Gastrocnemius medialis (tissue), 4 donors: ENCODE measurements around the gene NECTIN1.

Source experiments
- POLR2A ChIP-seq, 2 donors: fragments of 450-650 bp; IDR thresholded peaks; one replicate each; pipeline ENCODE4 v1.6.1; 2017; ENCODE audit warnings: antibody characterized with exemption in 2 of 2, mild to moderate bottlenecking in 2 of 2, moderate library complexity in 2 of 2
- TF ChIP-seq, protein P1 (sequence below), 5 experiments: fragments of 450-650 bp in 3 of 5; fragments of 200-600 bp in 2 of 5; sonication (generic) in 2 of 5; IDR thresholded peaks in 4 of 5; conservative IDR thresholded peaks in 1 of 5; 1 replicate in 4 of 5; 2 replicates in 1 of 5; pipeline ENCODE4 v1.5.1; 2016 to 2019; ENCODE audit warnings: antibody characterized with exemption in 5 of 5, mild to moderate bottlenecking in 3 of 5, moderate library complexity in 3 of 5

DNA sequence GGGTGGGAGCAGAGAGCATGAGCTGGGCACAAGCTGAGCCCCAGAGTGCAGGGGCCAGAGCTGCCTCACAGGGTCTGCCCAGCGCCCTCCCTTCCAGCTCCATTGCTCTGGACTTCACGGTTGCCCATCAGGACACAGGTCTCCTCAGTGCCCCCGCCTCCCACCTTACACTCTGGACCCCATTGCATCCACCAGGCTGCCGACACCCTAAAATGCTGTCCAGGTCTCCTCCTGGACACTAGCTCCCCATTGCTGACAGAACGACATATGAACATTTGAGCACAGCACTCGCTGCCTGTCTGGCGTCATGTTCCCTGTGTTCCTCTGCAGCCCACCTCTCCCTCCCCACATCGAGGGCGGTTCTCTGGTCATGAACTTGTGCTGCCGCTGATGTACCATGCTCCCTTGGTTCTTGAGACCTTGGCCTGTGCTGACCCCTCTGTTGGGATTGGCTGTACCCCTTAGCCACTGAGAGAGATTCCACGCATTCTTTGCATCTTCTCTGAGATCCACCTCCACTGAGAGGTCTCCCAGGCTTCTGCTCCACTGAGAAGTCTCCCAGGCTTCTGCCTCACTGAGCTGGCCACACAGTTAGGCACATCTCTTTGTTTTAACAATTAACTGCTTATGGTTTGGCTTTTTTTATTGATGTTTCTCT, 34.2 kb upstream of the NECTIN1 start:
- TF ChIP-seq, protein P1, sequence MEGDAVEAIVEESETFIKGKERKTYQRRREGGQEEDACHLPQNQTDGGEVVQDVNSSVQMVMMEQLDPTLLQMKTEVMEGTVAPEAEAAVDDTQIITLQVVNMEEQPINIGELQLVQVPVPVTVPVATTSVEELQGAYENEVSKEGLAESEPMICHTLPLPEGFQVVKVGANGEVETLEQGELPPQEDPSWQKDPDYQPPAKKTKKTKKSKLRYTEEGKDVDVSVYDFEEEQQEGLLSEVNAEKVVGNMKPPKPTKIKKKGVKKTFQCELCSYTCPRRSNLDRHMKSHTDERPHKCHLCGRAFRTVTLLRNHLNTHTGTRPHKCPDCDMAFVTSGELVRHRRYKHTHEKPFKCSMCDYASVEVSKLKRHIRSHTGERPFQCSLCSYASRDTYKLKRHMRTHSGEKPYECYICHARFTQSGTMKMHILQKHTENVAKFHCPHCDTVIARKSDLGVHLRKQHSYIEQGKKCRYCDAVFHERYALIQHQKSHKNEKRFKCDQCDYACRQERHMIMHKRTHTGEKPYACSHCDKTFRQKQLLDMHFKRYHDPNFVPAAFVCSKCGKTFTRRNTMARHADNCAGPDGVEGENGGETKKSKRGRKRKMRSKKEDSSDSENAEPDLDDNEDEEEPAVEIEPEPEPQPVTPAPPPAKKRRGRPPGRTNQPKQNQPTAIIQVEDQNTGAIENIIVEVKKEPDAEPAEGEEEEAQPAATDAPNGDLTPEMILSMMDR (IDR thresholded peaks at IDR 0.05 in 4 of 5, conservative IDR thresholded peaks at IDR 0.05 in 1 of 5), result no peak
- no peak for TF ChIP-seq POLR2A (IDR thresholded peaks at IDR 0.05)
